HL-60/S4 (cell line): ENCODE measurements around the gene ADAMTS2.

Source experiments
- in situ Hi-C: fragments of 300-500 bp; cut with MboI; formaldehyde crosslinking; loops from 2 replicates; pipeline ENCODE4 v1.14.3; 2022; ENCODE audit warnings: low sequenced_read_pairs

ADAMTS2 gene

GRCh38 chr5:179166886-179167841 lies 178.1 kb downstream of the ADAMTS2 start:
- in situ Hi-C loops: no loop called here

GRCh38 chr5:179166171-179166885 lies 178.9 kb downstream of the ADAMTS2 start:
- in situ Hi-C loops: no loop called here

GRCh38 chr5:179165421-179166170 lies 179.7 kb downstream of the ADAMTS2 start:
- in situ Hi-C loops: no loop called here

- in situ Hi-C loops: no loop called here
Measured at GRCh38 chr5:179164331-179165311, 180.6 kb downstream of the ADAMTS2 start.

- in situ Hi-C loops: no loop called here
Measured at GRCh38 chr5:179163236-179164155, 181.8 kb downstream of the ADAMTS2 start.

GRCh38 chr5:179162351-179163235 lies 182.7 kb downstream of the ADAMTS2 start:
- in situ Hi-C loops: no loop called here

GRCh38 chr5:179161901-179162300 lies 183.4 kb downstream of the ADAMTS2 start:
- in situ Hi-C loops: no loop called here

- in situ Hi-C loops: no loop called here
Measured at GRCh38 chr5:179160584-179160983, 184.7 kb downstream of the ADAMTS2 start.

- in situ Hi-C loops: no loop called here
Measured at GRCh38 chr5:179158556-179158955, 186.7 kb downstream of the ADAMTS2 start.

GRCh38 chr5:179154991-179155955 lies 190.0 kb downstream of the ADAMTS2 start:
- in situ Hi-C loops: no loop called here

- in situ Hi-C loops: no loop called here
Measured at GRCh38 chr5:179154346-179154990, 190.8 kb downstream of the ADAMTS2 start.

GRCh38 chr5:179153921-179154345 lies 191.3 kb downstream of the ADAMTS2 start:
- in situ Hi-C loops: no loop called here

- in situ Hi-C loops: no loop called here
Measured at GRCh38 chr5:179153341-179153901, 191.8 kb downstream of the ADAMTS2 start.

- in situ Hi-C loops: no loop called here
Measured at GRCh38 chr5:179152941-179153340, 192.3 kb downstream of the ADAMTS2 start.

GRCh38 chr5:179152144-179152895 lies 192.9 kb downstream of the ADAMTS2 start:
- in situ Hi-C loops: no loop called here
